Smooth muscle cell of the brain vasculature (primary cell): Measurements from ENCODE around the gene CHIA.

ENCODE experiments used
- DNase-seq: peaks from one replicate; pipeline ENCODE4 v3.0.0-alpha.2; 2012; ENCODE audit warnings: low read depth, low spot score

The CHIA gene

DNA sequence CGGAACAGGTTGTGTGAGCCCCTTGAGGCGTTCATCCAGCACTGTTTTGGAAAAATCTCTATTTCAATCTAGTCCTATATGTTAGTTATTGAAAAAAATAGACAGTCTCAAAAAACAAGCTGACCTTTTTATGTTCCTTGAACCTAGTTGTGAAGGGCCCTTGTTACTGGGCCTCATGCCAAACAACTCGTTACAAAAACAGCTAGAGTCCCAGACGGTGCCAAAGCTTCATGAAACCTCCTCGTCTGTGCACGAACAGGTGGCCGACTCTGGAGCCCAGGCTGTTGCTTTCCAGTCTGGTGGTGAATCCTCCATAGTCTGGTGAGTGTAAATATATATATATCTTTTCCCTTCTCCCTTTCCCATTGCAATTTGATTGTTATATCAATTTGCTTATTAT lies at the start of gene CHIA:
Gene CHIA (plus strand): TSS at position 222 of the 400 bp plus-strand sequence. CDS start 19,617 bp downstream, outside the sequence.
- no peak for DNase-seq

GRCh38 chr1:111241797-111242196 lies 48.9 kb upstream of the CHIA start:
- no peak for DNase-seq

DNA sequence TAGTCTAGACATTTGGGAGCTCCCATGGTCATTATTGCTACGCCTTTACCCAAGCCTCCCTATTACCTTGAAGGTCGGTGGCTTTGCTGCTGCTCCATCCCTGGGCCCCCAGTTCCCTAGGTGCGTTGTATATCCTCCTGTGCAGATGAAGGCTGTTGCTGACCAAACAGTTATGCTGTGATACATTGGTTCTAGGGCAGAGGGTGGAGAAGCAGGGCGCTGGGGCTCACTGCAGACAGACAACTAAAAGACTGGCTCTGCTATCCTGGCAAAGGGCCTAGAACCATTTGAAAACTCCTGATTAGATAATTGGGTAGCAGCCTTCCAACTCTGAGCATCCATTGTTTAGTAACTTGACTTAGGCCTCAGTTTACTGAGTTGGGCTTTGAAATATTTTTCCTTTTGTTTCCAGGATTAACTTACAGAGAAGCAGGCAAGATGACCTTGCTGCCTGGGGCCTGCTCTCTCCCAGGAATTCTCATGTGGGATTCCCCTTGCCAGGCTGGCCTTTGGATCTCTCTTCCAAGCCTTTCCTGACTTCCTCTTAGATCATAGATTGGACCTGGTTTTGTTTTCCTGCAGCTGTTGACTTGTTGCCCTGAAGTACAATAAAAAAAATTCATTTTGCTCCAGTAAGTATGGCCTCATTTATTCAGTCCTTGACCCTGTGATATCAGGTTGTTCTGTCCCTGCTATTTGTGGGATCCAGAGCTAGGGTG lies 47.7 kb upstream of the CHIA start:
- no peak for DNase-seq

- DNase-seq, result no peak
These were observed 43.4 kb upstream of the CHIA start for GRCh38 chr1:111247125-111247838.

DNA sequence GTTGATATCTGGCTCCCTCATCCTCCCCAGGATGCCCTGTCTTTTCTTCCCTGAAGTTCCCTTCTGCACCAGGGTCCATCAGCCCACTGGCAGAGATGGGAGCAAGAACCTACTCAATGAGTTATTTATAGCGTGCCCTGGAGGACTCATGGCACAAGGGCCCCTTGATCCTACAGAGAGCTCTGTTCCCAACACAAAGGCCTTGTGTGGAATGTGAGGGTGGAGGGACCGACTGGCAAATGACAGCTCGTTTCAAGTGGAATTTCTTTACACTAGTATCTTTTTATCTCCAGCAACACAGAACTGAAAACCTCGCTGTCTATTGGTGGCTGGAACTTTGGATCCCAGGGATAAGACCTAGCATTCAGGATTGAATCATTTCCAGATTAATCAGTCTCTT lies 40.7 kb upstream of the CHIA start:
- DNase-seq, result no peak

GRCh38 chr1:111251570-111251969 lies 39.1 kb upstream of the CHIA start:
- DNase-seq, result no peak

- DNase-seq, result no peak
These were observed 37.9 kb upstream of the CHIA start for GRCh38 chr1:111252786-111253185.

GRCh38 chr1:111253876-111254275 lies 36.8 kb upstream of the CHIA start:
- DNase-seq, result no peak

- DNase-seq, result no peak
These were observed 33.5 kb upstream of the CHIA start for GRCh38 chr1:111256988-111257658.

DNA sequence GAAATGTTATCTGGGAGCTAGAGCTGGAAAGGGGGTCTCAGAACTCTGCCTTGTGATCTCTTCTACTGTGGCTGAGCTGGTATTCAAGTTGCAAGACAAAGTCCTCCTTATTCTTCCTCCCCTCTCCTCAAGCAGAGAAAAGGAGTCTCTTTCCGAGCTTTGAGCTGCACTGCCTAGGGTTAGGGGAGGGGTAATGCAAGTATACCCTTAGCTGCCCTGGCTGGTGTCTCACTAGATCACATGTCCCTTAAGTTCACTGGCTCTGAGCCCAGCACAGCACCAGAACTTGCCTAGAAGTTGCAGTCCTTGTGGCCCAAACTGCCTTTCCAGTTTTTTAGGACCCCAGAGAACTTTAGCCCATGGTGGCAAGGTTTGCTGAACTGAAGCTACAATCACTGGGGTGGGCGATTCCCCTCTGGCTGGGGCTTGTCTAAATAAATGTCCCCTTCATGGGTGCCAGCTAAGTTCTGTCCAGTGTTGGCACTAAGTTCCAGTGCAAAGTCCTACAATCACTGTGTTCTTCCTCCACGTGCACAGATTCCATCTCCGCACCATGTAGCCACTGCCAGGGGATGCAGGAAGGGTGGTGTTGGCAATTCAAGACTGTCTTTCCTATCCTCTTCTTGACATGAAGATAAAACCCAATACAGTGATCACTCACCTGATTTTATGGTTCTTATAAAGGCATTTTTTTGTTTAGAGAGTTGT lies 22.7 kb upstream of the CHIA start:
- DNase-seq, result no peak

GRCh38 chr1:111269825-111270406 lies 20.7 kb upstream of the CHIA start:
- DNase-seq, result no peak

DNA sequence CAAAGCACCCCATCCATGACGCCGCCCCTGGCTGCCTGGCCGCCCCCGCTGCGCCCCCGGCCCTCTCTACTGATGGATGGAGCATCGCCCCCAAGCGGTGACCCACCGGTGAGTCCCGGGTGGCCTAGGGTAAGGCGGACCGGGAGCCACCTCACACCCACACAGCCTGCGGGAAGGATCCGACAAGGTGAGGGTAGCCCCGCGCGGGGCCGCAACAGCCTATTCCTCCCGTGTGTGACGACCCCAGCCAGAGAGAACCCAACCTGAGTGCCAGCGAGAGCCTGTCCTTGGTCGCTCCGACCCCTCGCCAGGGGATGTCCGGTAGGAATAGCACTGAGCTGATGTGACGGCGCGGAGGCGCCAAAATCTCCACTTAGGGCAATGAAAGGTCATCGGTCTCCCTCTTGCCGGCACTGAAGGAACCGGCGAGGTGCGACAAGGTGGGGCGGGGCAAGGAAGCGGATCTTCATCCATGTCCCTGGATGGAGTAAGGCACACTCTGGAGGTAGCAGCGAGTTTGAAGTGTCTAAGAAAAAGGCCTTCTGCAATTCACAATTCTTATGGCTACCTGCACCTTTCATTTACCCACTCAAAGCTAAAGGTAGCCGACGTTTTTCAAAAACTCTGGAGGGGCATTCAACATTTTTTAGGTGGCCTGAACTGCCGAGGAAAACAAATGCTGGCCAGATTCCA lies 19.7 kb upstream of the CHIA start:
- no peak for DNase-seq

GRCh38 chr1:111271464-111271801 lies 19.2 kb upstream of the CHIA start:
- DNase-seq, result no peak

DNA sequence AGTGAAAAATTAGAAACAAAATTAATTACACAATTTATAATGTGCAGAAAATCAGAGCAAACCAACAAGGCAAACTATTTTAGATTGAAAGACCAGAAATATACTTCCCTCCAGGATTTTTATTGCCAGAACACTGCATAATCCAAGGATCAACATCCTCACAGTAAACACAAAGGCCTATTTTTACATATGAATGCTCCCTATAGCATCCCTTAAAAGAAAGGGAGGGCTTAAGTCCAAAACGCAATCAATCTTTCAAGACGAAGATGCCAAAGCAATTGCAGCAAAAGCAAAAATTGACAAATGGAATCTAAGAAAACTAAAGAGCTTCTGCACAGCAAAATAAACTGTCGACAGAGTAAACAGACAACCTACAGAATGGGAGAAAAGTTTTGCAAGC lies 18.6 kb upstream of the CHIA start:
- DNase-seq, result no peak

GRCh38 chr1:111274653-111275052 lies 16.0 kb upstream of the CHIA start:
- no peak for DNase-seq

- DNase-seq, result no peak
These were observed 15.6 kb upstream of the CHIA start for GRCh38 chr1:111275079-111275478.

DNA sequence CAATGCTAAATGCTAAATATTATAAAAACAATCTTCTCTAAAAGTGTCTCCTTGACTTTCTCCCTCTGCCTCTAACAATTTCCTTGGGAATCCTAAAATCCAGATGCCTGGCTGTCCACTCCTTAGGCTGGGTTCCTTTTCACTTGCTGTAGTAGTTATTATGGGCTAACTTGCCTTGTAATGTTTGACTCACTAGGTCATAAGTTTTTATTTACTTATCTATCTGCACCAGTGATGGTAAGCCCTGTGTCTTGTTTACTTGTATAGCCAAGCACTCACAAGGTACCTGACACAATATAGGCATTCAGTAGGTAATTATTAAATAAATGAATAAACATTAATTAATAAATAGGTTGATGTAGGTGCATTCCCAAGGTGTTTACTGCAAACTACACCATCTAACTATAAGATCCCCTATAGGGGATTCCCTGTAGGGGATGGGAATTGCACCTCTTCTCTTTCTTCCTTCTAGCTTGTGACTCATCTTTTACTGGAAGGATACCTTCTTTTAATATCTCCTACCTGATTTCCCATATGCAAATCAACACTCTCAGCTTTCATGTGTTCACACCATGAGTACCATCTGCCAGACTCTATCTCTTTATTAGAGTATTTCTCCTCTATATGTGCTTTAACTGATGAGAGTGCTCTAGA lies 14.7 kb upstream of the CHIA start:
- DNase-seq, result no peak

- DNase-seq, result no peak
These were observed 11.5 kb upstream of the CHIA start for GRCh38 chr1:111279144-111279543.

DNA sequence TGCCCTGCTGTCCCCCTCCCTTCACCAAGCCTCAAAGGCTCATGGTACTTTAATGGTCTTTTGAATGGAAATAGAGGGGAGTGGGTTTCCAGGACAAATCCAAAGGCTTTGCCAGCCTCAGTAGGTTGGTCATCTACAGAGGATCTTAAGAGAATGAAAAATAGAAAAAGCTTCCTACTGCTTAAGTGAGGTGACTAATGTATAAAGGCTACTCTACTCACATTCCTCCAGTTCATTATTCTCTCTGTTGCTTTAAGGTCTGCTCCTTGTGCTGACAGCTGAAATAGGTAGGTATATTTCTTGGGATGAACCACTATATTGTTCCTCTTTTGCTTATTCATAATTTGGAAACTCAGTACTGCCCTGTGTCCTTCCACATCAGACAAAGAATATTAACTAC lies 10.4 kb upstream of the CHIA start:
- no peak for DNase-seq

DNA sequence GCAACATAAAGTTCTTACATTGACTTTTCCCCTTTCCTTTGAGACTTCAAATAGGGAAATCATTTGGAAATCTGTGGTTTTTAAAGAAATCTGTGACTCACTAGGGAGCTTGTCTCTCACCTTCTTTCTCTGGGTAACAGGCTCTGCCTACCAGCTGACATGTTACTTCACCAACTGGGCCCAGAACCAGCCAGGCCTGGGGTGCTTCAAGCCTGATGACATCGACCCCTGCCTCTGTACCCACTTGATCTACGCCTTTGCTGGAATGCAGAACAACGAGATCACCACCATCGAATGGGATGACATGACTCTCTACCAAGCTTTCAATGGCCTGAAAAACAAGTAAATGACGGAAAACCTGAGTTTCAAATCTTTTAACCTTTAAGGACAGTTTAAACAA lies 9.2 kb upstream of the CHIA start:
- DNase-seq, result no peak

- DNase-seq, result no peak
These were observed 6.8 kb upstream of the CHIA start for GRCh38 chr1:111283838-111284237.
